ENCODE measurements around the gene LIX1L. TPM values are rescaled to one million over a fixed set of nuclear protein-coding genes. Genes with fewer than 3 reads are reported as not detected.
A peak's percentile ranks its signal among the peaks of the same experiment; 100 is the strongest.

Gene LIX1L
- total and polyA plus RNA-seq, 2 of the 13 experiments (the other 11 are each of a cell fraction or from before 2014, with no cell fraction given) = 8.1 to 24.9 TPM

DNA sequence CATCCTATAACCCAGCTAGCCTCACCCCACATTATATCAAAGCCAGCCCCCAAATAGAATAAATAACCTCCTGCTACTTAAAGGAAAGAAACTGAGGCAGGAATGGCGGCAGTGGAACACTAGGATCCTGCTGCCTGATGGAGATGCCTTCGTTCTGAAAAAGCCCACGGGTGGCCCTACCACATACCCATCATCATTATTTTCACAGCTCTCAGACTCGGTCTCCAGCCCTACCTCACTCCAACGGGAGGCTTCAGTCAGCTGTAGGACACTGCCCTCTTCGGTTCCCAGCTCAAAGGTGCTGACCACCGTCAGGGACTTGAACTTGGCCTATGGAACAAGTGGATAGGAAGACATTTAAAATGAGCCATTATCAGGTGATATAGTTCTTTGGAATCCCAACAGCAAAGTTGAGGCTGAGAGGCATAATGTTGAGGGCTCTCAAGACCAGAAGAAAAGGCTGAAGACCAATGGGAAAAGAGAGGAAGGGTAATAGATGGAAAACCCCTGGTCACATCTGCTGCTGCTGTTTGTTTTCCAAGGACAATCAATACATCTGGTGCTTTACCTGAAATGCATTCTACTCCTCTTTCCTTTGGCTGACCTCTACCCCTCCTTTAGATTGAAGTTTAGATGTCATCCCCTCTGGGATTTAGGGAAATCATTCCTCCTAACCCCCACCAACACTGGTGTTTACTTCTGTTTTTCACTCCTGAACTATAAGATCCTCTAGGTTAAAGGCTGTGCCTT lies 64.3 kb downstream of the LIX1L start (continued):
- TF ChIP-seq, protein P1, sequence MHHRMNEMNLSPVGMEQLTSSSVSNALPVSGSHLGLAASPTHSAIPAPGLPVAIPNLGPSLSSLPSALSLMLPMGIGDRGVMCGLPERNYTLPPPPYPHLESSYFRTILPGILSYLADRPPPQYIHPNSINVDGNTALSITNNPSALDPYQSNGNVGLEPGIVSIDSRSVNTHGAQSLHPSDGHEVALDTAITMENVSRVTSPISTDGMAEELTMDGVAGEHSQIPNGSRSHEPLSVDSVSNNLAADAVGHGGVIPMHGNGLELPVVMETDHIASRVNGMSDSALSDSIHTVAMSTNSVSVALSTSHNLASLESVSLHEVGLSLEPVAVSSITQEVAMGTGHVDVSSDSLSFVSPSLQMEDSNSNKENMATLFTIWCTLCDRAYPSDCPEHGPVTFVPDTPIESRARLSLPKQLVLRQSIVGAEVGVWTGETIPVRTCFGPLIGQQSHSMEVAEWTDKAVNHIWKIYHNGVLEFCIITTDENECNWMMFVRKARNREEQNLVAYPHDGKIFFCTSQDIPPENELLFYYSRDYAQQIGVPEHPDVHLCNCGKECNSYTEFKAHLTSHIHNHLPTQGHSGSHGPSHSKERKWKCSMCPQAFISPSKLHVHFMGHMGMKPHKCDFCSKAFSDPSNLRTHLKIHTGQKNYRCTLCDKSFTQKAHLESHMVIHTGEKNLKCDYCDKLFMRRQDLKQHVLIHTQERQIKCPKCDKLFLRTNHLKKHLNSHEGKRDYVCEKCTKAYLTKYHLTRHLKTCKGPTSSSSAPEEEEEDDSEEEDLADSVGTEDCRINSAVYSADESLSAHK (CRISPR knock-in tag; IDR thresholded peaks at IDR 0.05; ENCODE audit: borderline replicate concordance) = no peak
- TF ChIP-seq HMG20A (CRISPR knock-in tag; IDR thresholded peaks at IDR 0.05; ENCODE audit: borderline replicate concordance) (no peak; the same call in 1 of the 2 replicates), KLF6 (CRISPR knock-in tag; IDR thresholded peaks at IDR 0.05) (no peak), CHCHD3 (CRISPR knock-in tag; IDR thresholded peaks at IDR 0.05) (no peak), SIX1 (CRISPR knock-in tag; IDR thresholded peaks at IDR 0.05; ENCODE audit: borderline replicate concordance) (no peak), HHEX (CRISPR knock-in tag; IDR thresholded peaks at IDR 0.05) (no peak), RARA (CRISPR knock-in tag; IDR thresholded peaks at IDR 0.05) (peak; percentile 59; the same call in 1 of the 2 replicates), ZBTB42 (CRISPR knock-in tag; IDR thresholded peaks at IDR 0.05) (0 out of 2 replicates have a peak, but pooled peaks have one; percentile 50), RXRB (CRISPR knock-in tag; IDR thresholded peaks at IDR 0.05; ENCODE audit: borderline replicate concordance) (peak; percentile 42; the same call in 1 of the 2 replicates), ZNF234 (CRISPR knock-in tag; conservative IDR thresholded peaks at IDR 0.05) (no peak), BCL6 (CRISPR knock-in tag; IDR thresholded peaks at IDR 0.05) (peak; percentile 94), ZNF331 (CRISPR knock-in tag; IDR thresholded peaks at IDR 0.05) (no peak)
- TF ChIP-seq, protein P2, sequence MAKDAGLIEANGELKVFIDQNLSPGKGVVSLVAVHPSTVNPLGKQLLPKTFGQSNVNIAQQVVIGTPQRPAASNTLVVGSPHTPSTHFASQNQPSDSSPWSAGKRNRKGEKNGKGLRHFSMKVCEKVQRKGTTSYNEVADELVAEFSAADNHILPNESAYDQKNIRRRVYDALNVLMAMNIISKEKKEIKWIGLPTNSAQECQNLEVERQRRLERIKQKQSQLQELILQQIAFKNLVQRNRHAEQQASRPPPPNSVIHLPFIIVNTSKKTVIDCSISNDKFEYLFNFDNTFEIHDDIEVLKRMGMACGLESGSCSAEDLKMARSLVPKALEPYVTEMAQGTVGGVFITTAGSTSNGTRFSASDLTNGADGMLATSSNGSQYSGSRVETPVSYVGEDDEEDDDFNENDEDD (CRISPR knock-in tag; IDR thresholded peaks at IDR 0.05; ENCODE audit: borderline replicate concordance) = no peak
- TF ChIP-seq, protein P3, sequence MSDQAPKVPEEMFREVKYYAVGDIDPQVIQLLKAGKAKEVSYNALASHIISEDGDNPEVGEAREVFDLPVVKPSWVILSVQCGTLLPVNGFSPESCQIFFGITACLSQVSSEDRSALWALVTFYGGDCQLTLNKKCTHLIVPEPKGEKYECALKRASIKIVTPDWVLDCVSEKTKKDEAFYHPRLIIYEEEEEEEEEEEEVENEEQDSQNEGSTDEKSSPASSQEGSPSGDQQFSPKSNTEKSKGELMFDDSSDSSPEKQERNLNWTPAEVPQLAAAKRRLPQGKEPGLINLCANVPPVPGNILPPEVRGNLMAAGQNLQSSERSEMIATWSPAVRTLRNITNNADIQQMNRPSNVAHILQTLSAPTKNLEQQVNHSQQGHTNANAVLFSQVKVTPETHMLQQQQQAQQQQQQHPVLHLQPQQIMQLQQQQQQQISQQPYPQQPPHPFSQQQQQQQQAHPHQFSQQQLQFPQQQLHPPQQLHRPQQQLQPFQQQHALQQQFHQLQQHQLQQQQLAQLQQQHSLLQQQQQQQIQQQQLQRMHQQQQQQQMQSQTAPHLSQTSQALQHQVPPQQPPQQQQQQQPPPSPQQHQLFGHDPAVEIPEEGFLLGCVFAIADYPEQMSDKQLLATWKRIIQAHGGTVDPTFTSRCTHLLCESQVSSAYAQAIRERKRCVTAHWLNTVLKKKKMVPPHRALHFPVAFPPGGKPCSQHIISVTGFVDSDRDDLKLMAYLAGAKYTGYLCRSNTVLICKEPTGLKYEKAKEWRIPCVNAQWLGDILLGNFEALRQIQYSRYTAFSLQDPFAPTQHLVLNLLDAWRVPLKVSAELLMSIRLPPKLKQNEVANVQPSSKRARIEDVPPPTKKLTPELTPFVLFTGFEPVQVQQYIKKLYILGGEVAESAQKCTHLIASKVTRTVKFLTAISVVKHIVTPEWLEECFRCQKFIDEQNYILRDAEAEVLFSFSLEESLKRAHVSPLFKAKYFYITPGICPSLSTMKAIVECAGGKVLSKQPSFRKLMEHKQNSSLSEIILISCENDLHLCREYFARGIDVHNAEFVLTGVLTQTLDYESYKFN (CRISPR knock-in tag; conservative IDR thresholded peaks at IDR 0.05) = peak; percentile 36; the same call in 1 of the 2 replicates

Data from HepG2 (cell line).